Mesothelial cell of epicardium (in vitro differentiated cells): ENCODE results near the gene USP20. TPM values are rescaled to one million over a fixed set of nuclear protein-coding genes. Genes with fewer than 3 reads are reported as not detected.

Experiments used
- DNase-seq, 2 experiments: peaks; one replicate each; pipeline ENCODE4 v3.0.0; 2021; ENCODE audit warnings: low spot score in 2 of 2; ENCODE audit not compliant: unreplicated experiment in 2 of 2
- H3K27ac Mint-ChIP-seq: 2 replicates; pipeline ENCODE4 v1.8.0; 2021; ENCODE audit warnings: mixed read lengths
- H3K27me3 Mint-ChIP-seq: 2 replicates; pipeline ENCODE4 v1.8.0; 2021; ENCODE audit warnings: low read depth, mixed read lengths
- H3K36me3 Mint-ChIP-seq: 2 replicates; pipeline ENCODE4 v1.8.0; 2021; ENCODE audit warnings: mixed read lengths
- H3K4me1 Mint-ChIP-seq: 2 replicates; pipeline ENCODE4 v1.8.0; 2021; ENCODE audit warnings: mixed read lengths
- H3K4me3 Mint-ChIP-seq: 2 replicates; pipeline ENCODE4 v1.8.0; 2021; ENCODE audit warnings: mild to moderate bottlenecking, moderate library complexity, mixed read lengths
- H3K9me3 Mint-ChIP-seq: 2 replicates; pipeline ENCODE4 v1.8.0; 2021; ENCODE audit warnings: mixed read lengths
- CTCF ChIP-seq: fragments of 200-600 bp; sonication (generic); IDR thresholded peaks from one replicate; pipeline ENCODE4 v1.5.0; 2021; ENCODE audit warnings: antibody characterized with exemption; ENCODE audit not compliant: unreplicated experiment
- total RNA-seq: library from RNA; stranded (reverse); gene quantifications from 3 replicates; pipeline ENCODE4 v1.2.1, GENCODE V29; 2021

USP20 gene
- total RNA-seq, 1 donor from 2014 or later = 47.7 TPM

DNA sequence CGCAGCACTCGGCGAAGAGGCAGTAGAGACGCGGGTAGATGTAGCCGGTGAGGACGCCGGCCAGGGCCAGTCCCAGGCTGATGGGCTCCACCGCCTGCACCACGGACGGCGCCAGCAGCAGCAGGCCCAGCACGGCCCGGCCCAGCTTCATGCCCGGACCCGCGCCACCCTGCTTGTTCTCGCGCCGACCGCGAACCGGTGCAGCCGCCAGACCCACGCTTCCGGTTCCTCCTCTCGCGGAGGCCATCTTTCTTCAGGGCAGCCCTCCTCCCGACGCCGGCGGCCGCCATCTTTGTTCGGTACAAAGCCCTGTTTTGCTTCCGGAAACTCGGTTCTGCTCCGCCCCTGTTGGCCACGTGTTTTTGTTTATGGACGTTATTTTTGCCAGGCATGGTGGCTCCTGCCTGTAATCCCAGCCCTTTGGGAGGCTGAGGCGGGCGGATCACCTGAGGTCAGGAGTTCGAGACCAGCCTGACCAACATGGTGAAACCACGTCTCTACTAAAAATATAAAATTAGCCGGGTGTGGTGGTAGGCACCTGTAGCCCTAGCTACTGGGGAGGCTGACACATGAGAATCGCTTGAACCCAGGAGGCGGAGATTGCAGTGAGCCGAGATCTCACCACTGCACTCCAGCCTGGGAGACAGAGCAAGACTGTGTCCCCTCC, 11.2 kb upstream of the USP20 start, which contains the start of gene TOR1A:
TSS of gene TOR1A (minus strand) at position 202 of the 667 bp plus-strand sequence. CDS start at position 151, 51 bp downstream.
- peaks cover 6% of the 10 kb centered on the region for H3K36me3 Mint-ChIP-seq
- peaks cover 8% of the 10 kb centered on the region for H3K4me1 Mint-ChIP-seq
- H3K27me3 Mint-ChIP-seq = no peaks in the 10 kb centered on the region
- TF ChIP-seq CTCF = no peak
- DNase-seq = peak; percentile 77 to 91
- peak within 1 kb of the TSS; percentile 76 for H3K4me3 Mint-ChIP-seq
- peak within 1 kb of the TSS; percentile 73 for H3K27ac Mint-ChIP-seq
- H3K9me3 Mint-ChIP-seq = no peaks in the 10 kb centered on the region

DNA sequence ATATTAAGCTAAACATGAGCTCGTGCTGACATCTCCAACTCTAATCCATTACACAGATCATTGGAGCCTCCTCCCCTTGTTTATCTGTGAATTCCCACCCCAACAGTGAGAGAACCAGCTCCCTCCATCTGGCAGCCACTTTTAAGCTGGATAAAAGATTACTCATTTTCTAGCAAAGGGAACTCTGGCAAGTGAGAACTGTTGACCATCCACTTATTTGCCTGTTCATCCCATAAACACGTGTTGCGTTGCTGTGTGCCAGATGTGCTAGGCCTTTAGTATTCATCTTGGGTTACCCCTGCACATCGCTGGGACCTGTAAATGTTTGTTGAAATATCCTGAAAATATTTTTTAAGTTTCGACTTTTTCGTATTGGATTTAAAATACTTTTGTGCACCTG, 8.9 kb upstream of the USP20 start:
- no peak for TF ChIP-seq CTCF
- H3K27ac Mint-ChIP-seq = no peak overlapping the region
- H3K4me1 Mint-ChIP-seq = peaks cover 8% of the 10 kb centered on the region
- H3K36me3 Mint-ChIP-seq = peaks cover 8% of the 10 kb centered on the region
- DNase-seq = no peak
- no peaks in the 10 kb centered on the region for H3K27me3 Mint-ChIP-seq
- no peak overlapping the region for H3K4me3 Mint-ChIP-seq
- no peaks in the 10 kb centered on the region for H3K9me3 Mint-ChIP-seq

DNA sequence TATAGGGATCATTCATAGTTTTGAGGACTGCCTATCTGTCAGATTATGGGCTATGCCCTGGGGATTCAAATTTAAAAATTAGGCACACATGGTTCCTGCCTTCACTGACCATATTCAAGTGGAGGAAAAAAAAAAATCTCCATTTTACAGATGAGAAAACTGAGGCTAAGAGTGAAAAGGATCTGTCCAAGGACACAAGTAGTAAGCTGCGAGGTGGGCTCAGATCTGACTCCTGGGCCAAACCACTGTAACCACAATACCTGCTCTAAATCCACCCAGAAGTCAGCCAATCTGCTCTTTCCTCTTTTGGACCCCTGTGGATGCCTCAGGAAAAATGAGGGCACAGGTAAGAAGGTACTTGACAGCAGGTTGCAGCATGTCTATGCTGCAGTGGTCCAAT, 8.5 kb upstream of the USP20 start:
- no peak for TF ChIP-seq CTCF
- Mint-ChIP-seq H3K4me1 (peaks cover 8% of the 10 kb centered on the region), H3K4me3 (no peak overlapping the region), H3K27me3 (no peaks in the 10 kb centered on the region), H3K27ac (no peak overlapping the region), H3K9me3 (no peaks in the 10 kb centered on the region), H3K36me3 (peaks cover 8% of the 10 kb centered on the region)
- no peak for DNase-seq

DNA sequence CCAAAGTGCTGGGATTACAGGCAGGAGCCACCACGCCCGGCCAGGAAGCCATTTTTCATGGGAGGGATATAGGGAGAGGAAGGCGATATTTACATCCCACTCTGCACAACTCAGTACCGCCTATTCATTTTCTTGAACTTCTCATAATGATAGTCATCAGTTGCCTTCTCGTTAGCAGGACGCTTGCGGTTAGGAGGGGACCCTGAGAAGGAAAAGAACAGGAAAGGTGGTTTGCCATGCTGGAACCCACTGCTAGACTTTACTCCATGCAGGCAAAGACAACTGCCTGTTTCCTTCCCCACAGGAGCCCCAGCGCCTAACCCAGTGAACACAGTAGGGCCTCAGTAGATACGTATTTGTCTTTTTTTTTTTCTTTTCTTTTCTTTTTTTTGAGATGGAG, 7.2 kb upstream of the USP20 start:
- no peak for DNase-seq
- TF ChIP-seq CTCF = no peak
- no peaks in the 10 kb centered on the region for H3K27me3 Mint-ChIP-seq
- peaks cover 4% of the 10 kb centered on the region for H3K36me3 Mint-ChIP-seq
- no peaks in the 10 kb centered on the region for H3K9me3 Mint-ChIP-seq
- H3K27ac Mint-ChIP-seq = no peak overlapping the region
- H3K4me1 Mint-ChIP-seq = peaks cover 1% of the 10 kb centered on the region
- H3K4me3 Mint-ChIP-seq = no peak overlapping the region

DNA sequence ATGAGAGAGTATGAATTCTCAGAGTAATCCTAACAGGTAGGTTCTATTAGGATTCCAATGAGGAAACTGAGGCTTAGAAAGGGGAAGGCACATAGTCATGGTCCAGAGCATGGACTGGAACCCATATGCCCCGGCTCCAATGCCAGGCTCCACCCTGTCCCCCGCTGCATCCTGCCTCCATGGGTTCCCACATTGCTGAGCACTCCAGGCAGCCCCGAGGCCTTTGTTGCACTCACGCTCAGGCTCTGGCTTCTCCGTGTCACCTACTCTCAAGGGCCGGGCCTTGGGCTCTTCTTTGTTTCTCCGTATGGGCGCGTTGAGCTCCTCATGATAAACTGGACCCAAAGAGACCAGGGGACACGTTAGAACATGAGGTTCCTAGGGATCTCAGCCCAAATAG, 6.3 kb upstream of the USP20 start:
- Mint-ChIP-seq H3K36me3 (peaks cover 7% of the 10 kb centered on the region), H3K4me1 (peaks cover 1% of the 10 kb centered on the region)

More for the DNA sequence above, 6.3 kb upstream of the USP20 start:
- no peaks in the 10 kb centered on the region for H3K9me3 Mint-ChIP-seq
- no peak overlapping the region for H3K4me3 Mint-ChIP-seq
- TF ChIP-seq CTCF = no peak
- DNase-seq = no peak
- H3K27ac Mint-ChIP-seq = no peak overlapping the region
- no peaks in the 10 kb centered on the region for H3K27me3 Mint-ChIP-seq
